ENCODE results near the gene CLEC18C.
"Not testable (repeated sequence)": the region's sequence is repeated elsewhere in the genome, so short reads cannot be mapped to it uniquely, and the experiment has no call there.

The CLEC18C gene

GRCh38 chr16:70159355-70160348, 13.9 kb upstream of the CLEC18C start:
- H3K4me3 ChIP-seq (ENCODE audit: low read depth, low read length): no peak overlapping the region

GRCh38 chr16:70160388-70160787, 13.2 kb upstream of the CLEC18C start:
- H3K4me3 ChIP-seq (ENCODE audit: low read depth, low read length): no peak overlapping the region

- no peak overlapping the region for H3K4me3 ChIP-seq (ENCODE audit: low read depth, low read length)
These were observed 12.8 kb upstream of the CLEC18C start for GRCh38 chr16:70160821-70161220.

- no peak overlapping the region for H3K4me3 ChIP-seq (ENCODE audit: low read depth, low read length)
These were observed 12.2 kb upstream of the CLEC18C start for GRCh38 chr16:70161350-70161749.

GRCh38 chr16:70162041-70162451, 11.5 kb upstream of the CLEC18C start:
- no peak overlapping the region for H3K4me3 ChIP-seq (ENCODE audit: low read depth, low read length)

- H3K4me3 ChIP-seq (ENCODE audit: low read depth, low read length): no peak overlapping the region
These were observed 10.0 kb upstream of the CLEC18C start for GRCh38 chr16:70163596-70163995.

GRCh38 chr16:70166688-70167087, 6.9 kb upstream of the CLEC18C start:
- H3K4me3 ChIP-seq (ENCODE audit: low read depth, low read length): not testable (repeated sequence)

GRCh38 chr16:70173916-70174315, 329 bp downstream of the CLEC18C start:
- not testable (repeated sequence) for H3K4me3 ChIP-seq (ENCODE audit: low read depth, low read length)

GRCh38 chr16:70174387-70174932, 873 bp downstream of the CLEC18C start:
- H3K4me3 ChIP-seq (ENCODE audit: low read depth, low read length): not testable (repeated sequence)

- H3K4me3 ChIP-seq (ENCODE audit: low read depth, low read length): not testable (repeated sequence)
These were observed 14.4 kb downstream of the CLEC18C start for GRCh38 chr16:70187858-70188607.

- H3K4me3 ChIP-seq (ENCODE audit: low read depth, low read length): not testable (repeated sequence)
These were observed 15.0 kb downstream of the CLEC18C start for GRCh38 chr16:70188608-70188915.

- not testable (repeated sequence) for H3K4me3 ChIP-seq (ENCODE audit: low read depth, low read length)
These were observed 17.0 kb downstream of the CLEC18C start for GRCh38 chr16:70190574-70190973.

GRCh38 chr16:70196683-70197300, 23.2 kb downstream of the CLEC18C start:
- not testable (repeated sequence) for H3K4me3 ChIP-seq (ENCODE audit: low read depth, low read length)

- H3K4me3 ChIP-seq (ENCODE audit: low read depth, low read length): not testable (repeated sequence)
These were observed 24.0 kb downstream of the CLEC18C start for GRCh38 chr16:70197611-70198010.

GRCh38 chr16:70198230-70198629, 24.6 kb downstream of the CLEC18C start:
- H3K4me3 ChIP-seq (ENCODE audit: low read depth, low read length): not testable (repeated sequence)

- not testable (repeated sequence) for H3K4me3 ChIP-seq (ENCODE audit: low read depth, low read length)
These were observed 25.1 kb downstream of the CLEC18C start for GRCh38 chr16:70198666-70199065.

- H3K4me3 ChIP-seq (ENCODE audit: low read depth, low read length): not testable (repeated sequence)
These were observed 25.6 kb downstream of the CLEC18C start for GRCh38 chr16:70199170-70199569.

- not testable (repeated sequence) for H3K4me3 ChIP-seq (ENCODE audit: low read depth, low read length)
These were observed 26.5 kb downstream of the CLEC18C start for GRCh38 chr16:70200063-70200462.

GRCh38 chr16:70203508-70203907, 29.9 kb downstream of the CLEC18C start:
- not testable (repeated sequence) for H3K4me3 ChIP-seq (ENCODE audit: low read depth, low read length)

- not testable (repeated sequence) for H3K4me3 ChIP-seq (ENCODE audit: low read depth, low read length)
These were observed 30.4 kb downstream of the CLEC18C start for GRCh38 chr16:70204010-70204409.

GRCh38 chr16:70204668-70205405, 31.2 kb downstream of the CLEC18C start:
- not testable (repeated sequence) for H3K4me3 ChIP-seq (ENCODE audit: low read depth, low read length)
